OCI-LY3 (cell line): ENCODE data around the gene ADSS1.

Experiments used
- H2AFZ ChIP-seq: fragments of 200-600, 300-600 bp; shearing (Covaris generic); 2 replicates; pipeline ENCODE4 v1.6.0; 2014; ENCODE audit warnings: antibody characterized with exemption, low read depth, low read length
- H3K27ac ChIP-seq: fragments of 200-600, 300-600 bp; sonication (generic); 2 replicates; pipeline ENCODE4 v1.5.1; 2014; ENCODE audit warnings: mild to moderate bottlenecking, low read length, moderate library complexity, mixed read lengths
- H3K27me3 ChIP-seq: fragments of 200-600, 300-600 bp; sonication (generic); 2 replicates; pipeline ENCODE4 v1.6.1; 2014; ENCODE audit warnings: low read depth, low read length, mixed read lengths
- H3K36me3 ChIP-seq: fragments of 200-600, 300-600 bp; sonication (generic); replicated peaks from 2 replicates; pipeline ENCODE3; 2014; ENCODE audit warnings: low read depth, low read length, mixed read lengths
- H3K4me1 ChIP-seq: fragments of 300-600, 200-600 bp; sonication (generic); 2 replicates; pipeline ENCODE4 v1.6.1; 2014; ENCODE audit warnings: low read length, mixed read lengths
- H3K4me2 ChIP-seq: fragments of 200-600, 300-600 bp; sonication (generic); 2 replicates; pipeline ENCODE4 v1.6.1; 2014; ENCODE audit warnings: low read length, mixed read lengths
- H3K4me3 ChIP-seq: fragments of 300-600, 200-600 bp; sonication (generic); 2 replicates; pipeline ENCODE4 v1.5.1; 2014; ENCODE audit warnings: antibody characterized with exemption, mild to moderate bottlenecking, low read length, moderate library complexity
- H3K79me2 ChIP-seq: fragments of 300-600, 200-600 bp; shearing (Covaris generic); 2 replicates; pipeline ENCODE4 v1.6.1; 2014; ENCODE audit warnings: mild to moderate bottlenecking, low read length, mixed read lengths
- H3K9ac ChIP-seq: fragments of 300-600, 200-600 bp; shearing (Covaris generic); 2 replicates; pipeline ENCODE4 v1.6.0; 2014; ENCODE audit warnings: mild to moderate bottlenecking, low read length, moderate library complexity
- H3K9me3 ChIP-seq: fragments of 200-600, 300-600 bp; shearing (Covaris generic); 2 replicates; pipeline ENCODE4 v1.6.1; 2014; ENCODE audit warnings: low read length, mixed read lengths; ENCODE audit not compliant: insufficient read depth
- H4K20me1 ChIP-seq: fragments of 200-600, 300-600 bp; sonication (generic); 2 replicates; pipeline ENCODE4 v1.6.1; 2016; ENCODE audit warnings: low read length, mixed read lengths; ENCODE audit not compliant: insufficient read depth
- EZH2phosphoT487 ChIP-seq: fragments of 200-600 bp; shearing (Covaris generic); IDR thresholded peaks from 2 replicates; pipeline ENCODE4 v1.6.1; 2018; ENCODE audit warnings: antibody characterized with exemption, mixed run types, low read depth
- TF ChIP-seq, protein P1 (sequence below): fragments of 200-600, 300-600 bp; sonication (generic); IDR thresholded peaks from 2 replicates; pipeline ENCODE4 v1.5.1; 2014; ENCODE audit warnings: antibody characterized with exemption, low read length, low read depth

The ADSS1 gene

DNA sequence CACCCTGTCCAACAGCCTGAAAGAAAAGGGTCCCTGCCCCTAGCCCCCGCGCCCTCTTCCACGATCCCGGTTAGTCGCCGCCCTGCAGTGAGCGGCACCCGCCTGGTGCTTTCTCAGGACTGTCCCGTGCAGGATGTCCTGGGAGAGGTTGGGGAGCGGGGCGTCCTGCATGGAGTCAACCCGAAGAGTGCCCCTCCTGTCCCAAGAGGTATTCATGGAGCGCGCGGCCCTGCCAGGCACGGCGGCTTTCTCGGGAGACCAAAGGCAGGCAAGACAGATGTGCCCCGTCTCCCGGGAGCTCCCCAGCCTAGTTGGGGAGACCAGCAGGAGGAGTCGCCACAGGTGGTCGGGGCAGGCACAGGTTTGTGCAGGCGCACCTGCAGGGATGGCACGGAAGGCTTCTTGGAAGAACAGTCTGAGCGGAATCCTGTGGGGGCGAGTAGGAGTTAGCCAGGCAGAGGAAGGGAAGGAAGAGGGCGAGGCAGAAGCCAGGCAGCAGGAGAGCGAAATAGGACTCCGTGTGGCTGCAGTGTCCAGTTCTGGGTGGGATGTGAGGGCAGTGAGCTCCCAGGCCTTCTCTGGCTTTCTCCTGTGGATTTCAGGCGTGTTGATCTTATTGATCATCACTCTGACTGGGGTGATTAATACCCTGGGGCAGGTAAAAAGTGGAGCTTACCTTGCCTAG is 29.6 kb downstream of the ADSS1 start:
- H3K4me2 ChIP-seq, result peak overlapping the region; percentile 95
- H3K27ac ChIP-seq, result peak overlapping the region; percentile 29
- no peaks in the 10 kb centered on the region for H3K9me3 ChIP-seq
- no peak overlapping the region for H2AFZ ChIP-seq
- no peaks in the 10 kb centered on the region for H3K27me3 ChIP-seq
- H4K20me1 ChIP-seq, result no peaks in the 10 kb centered on the region; the same call in 1 of the 2 replicates
- peaks cover 45% of the 10 kb centered on the region for H3K79me2 ChIP-seq
- peaks cover 12% of the 10 kb centered on the region for H3K36me3 ChIP-seq
- peak overlapping the region; percentile 78 for H3K9ac ChIP-seq
- no peak for TF ChIP-seq EZH2phosphoT487
- TF ChIP-seq, protein P1, sequence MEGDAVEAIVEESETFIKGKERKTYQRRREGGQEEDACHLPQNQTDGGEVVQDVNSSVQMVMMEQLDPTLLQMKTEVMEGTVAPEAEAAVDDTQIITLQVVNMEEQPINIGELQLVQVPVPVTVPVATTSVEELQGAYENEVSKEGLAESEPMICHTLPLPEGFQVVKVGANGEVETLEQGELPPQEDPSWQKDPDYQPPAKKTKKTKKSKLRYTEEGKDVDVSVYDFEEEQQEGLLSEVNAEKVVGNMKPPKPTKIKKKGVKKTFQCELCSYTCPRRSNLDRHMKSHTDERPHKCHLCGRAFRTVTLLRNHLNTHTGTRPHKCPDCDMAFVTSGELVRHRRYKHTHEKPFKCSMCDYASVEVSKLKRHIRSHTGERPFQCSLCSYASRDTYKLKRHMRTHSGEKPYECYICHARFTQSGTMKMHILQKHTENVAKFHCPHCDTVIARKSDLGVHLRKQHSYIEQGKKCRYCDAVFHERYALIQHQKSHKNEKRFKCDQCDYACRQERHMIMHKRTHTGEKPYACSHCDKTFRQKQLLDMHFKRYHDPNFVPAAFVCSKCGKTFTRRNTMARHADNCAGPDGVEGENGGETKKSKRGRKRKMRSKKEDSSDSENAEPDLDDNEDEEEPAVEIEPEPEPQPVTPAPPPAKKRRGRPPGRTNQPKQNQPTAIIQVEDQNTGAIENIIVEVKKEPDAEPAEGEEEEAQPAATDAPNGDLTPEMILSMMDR, result no peak
- peak overlapping the region; percentile 88 for H3K4me3 ChIP-seq
- H3K4me1 ChIP-seq, result peaks cover 19% of the 10 kb centered on the region

DNA sequence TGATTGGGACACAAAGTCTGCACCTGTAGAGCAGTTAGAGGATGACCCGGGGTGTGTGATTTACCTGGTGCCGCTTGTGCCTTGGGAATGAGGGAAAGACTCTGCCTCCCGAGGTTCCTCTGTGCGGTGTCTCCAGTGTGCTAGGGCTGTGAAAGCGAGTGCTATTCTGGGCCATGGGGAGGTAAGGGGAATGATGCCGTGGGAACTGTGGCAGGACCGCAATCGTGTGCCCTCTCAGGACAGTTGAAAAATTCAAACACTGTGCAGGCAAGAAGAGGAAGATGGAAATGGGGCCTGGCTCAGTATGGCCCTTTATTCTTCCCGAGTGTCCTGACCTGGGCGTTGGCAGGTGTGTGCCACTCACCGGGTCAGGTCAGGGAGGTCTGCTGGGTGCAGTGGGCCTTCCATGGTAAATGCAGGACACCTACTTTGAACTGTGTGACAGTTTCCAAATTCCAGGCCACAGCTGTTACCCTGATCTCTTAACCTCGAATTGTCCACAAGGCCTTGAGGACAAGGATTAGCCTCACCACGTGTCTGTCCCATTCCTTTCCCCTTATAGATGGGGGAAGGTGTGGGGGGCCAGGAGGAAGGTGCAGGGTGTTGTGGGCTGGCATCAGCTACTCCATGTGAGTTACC is 30.3 kb downstream of the ADSS1 start:
- Histone ChIP-seq H3K4me1 (peaks cover 19% of the 10 kb centered on the region), H3K4me3 (peak overlapping the region; percentile 88), H3K36me3 (peaks cover 19% of the 10 kb centered on the region), H3K79me2 (peaks cover 45% of the 10 kb centered on the region), H4K20me1 (no peaks in the 10 kb centered on the region; the same call in 1 of the 2 replicates), H2AFZ (no peak overlapping the region), H3K27me3 (no peaks in the 10 kb centered on the region), H3K9ac (peak overlapping the region; percentile 78), H3K9me3 (no peaks in the 10 kb centered on the region), H3K27ac (no peak overlapping the region), H3K4me2 (peak overlapping the region; percentile 95)
- TF ChIP-seq EZH2phosphoT487, result no peak
- TF ChIP-seq, protein P1, result no peak

GRCh38 chr14:104755621-104756020 is 31.6 kb downstream of the ADSS1 start:
- no peak overlapping the region for H3K4me3 ChIP-seq
- H2AFZ ChIP-seq, result no peak overlapping the region
- H3K36me3 ChIP-seq, result peaks cover 23% of the 10 kb centered on the region
- H3K27me3 ChIP-seq, result no peaks in the 10 kb centered on the region
- TF ChIP-seq, protein P1, result no peak
- no peaks in the 10 kb centered on the region for H3K9me3 ChIP-seq
- no peak overlapping the region for H3K27ac ChIP-seq
- no peak overlapping the region for H3K4me2 ChIP-seq
- no peak overlapping the region for H3K9ac ChIP-seq
- no peaks in the 10 kb centered on the region; the same call in 1 of the 2 replicates for H4K20me1 ChIP-seq
- peaks cover 45% of the 10 kb centered on the region for H3K79me2 ChIP-seq
- H3K4me1 ChIP-seq, result peaks cover 19% of the 10 kb centered on the region

- peaks cover 32% of the 10 kb centered on the region for H3K36me3 ChIP-seq
- no peaks in the 10 kb centered on the region for H3K27me3 ChIP-seq
- peaks cover 19% of the 10 kb centered on the region for H3K4me1 ChIP-seq
- H3K9ac ChIP-seq, result no peak overlapping the region
- TF ChIP-seq EZH2phosphoT487, result no peak
- TF ChIP-seq, protein P1, result no peak
- no peak overlapping the region for H3K4me3 ChIP-seq
- H3K27ac ChIP-seq, result no peak overlapping the region
- no peak overlapping the region for H2AFZ ChIP-seq
- H3K4me2 ChIP-seq, result no peak overlapping the region
- no peaks in the 10 kb centered on the region for H3K9me3 ChIP-seq
- H3K79me2 ChIP-seq, result peaks cover 45% of the 10 kb centered on the region
- no peaks in the 10 kb centered on the region; the same call in 1 of the 2 replicates for H4K20me1 ChIP-seq
Measured at GRCh38 chr14:104756477-104757237, 32.6 kb downstream of the ADSS1 start.
